ENCODE measurements around the gene KRTAP16-1. TPM values are rescaled to one million over a fixed set of nuclear protein-coding genes. Genes with fewer than 3 reads are reported as not detected.

Gene KRTAP16-1
- total RNA-seq, 1 experiment from 2014 or later, result not detected

DNA sequence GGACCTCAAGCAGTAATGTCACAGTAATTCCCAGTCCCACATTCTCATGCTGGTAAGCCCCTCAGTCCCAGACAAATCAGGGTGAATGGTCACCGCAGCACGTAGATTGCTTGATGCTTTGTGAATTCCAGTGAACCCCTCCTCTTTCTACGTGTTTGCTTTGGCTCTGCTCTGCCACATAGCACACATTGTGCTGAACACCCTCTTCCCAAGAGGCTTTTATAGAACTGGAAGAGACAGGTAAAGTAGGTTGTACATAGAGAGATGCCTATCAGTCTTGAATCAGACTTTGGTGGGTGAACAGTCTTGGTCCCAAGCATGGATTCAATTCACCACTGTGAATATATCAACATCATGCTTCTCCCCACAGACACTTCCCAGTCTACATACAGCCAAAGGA, 44.5 kb downstream of the KRTAP16-1 start:
- in situ Hi-C loops (cut with HindIII; ENCODE audit: low sequenced_read_pairs), result no loop called here

GRCh38 chr17:41263212-41263611, 45.9 kb downstream of the KRTAP16-1 start:
- in situ Hi-C loops (cut with HindIII; ENCODE audit: low sequenced_read_pairs), result no loop called here

More for the DNA sequence above, 44.5 kb downstream of the KRTAP16-1 start:
- DNase-seq (ENCODE audit: low spot score), result no peak

GRCh38 chr17:41258406-41258805, 50.7 kb downstream of the KRTAP16-1 start:
- DNase-seq (ENCODE audit: low spot score), result no peak
- in situ Hi-C loops (cut with HindIII; ENCODE audit: low sequenced_read_pairs), result no loop called here

More at GRCh38 chr17:41263212-41263611, 45.9 kb downstream of the KRTAP16-1 start:
- DNase-seq (ENCODE audit: low spot score), result no peak

Other genes starting within 250 kb of the KRTAP16-1 start
- not detected in 2 replicates for gene KRTAP2-3, start 249.2 kb downstream of the KRTAP16-1 start, total RNA-seq (2014; rRNA removed; shearing (Covaris generic))
- gene KRTAP2-4, start 243.4 kb downstream of the KRTAP16-1 start, total RNA-seq (2014; rRNA removed; shearing (Covaris generic)), result not detected in 2 replicates
- gene KRTAP4-7, start 225.2 kb downstream of the KRTAP16-1 start, total RNA-seq (2014; rRNA removed; shearing (Covaris generic)), result not detected in 2 replicates
- not detected in 2 replicates for gene KRTAP4-8, start 211.2 kb downstream of the KRTAP16-1 start, total RNA-seq (2014; rRNA removed; shearing (Covaris generic))
- not detected in 2 replicates for gene KRTAP4-16, start 207.1 kb downstream of the KRTAP16-1 start, total RNA-seq (2014; rRNA removed; shearing (Covaris generic))
- gene KRTAP4-9, start 203.9 kb downstream of the KRTAP16-1 start, total RNA-seq (2014; rRNA removed; shearing (Covaris generic)), result not detected in 2 replicates
- not detected in 2 replicates for gene KRTAP4-11, start 190.9 kb downstream of the KRTAP16-1 start, total RNA-seq (2014; rRNA removed; shearing (Covaris generic))
- not detected in 2 replicates for gene KRTAP4-12, start 185.1 kb downstream of the KRTAP16-1 start, total RNA-seq (2014; rRNA removed; shearing (Covaris generic))
- gene KRTAP4-6, start 168.8 kb downstream of the KRTAP16-1 start, total RNA-seq (2014; rRNA removed; shearing (Covaris generic)), result not detected in 2 replicates
- not detected in 2 replicates for gene KRTAP4-5, start 159.5 kb downstream of the KRTAP16-1 start, total RNA-seq (2014; rRNA removed; shearing (Covaris generic))
- gene KRTAP4-4, start 148.6 kb downstream of the KRTAP16-1 start, total RNA-seq (2014; rRNA removed; shearing (Covaris generic)), result not detected in 2 replicates
- not detected in 2 replicates for gene KRTAP4-3, start 141.1 kb downstream of the KRTAP16-1 start, total RNA-seq (2014; rRNA removed; shearing (Covaris generic))
- gene KRTAP4-2, start 131.1 kb downstream of the KRTAP16-1 start, total RNA-seq (2014; rRNA removed; shearing (Covaris generic)), result not detected in 2 replicates
- not detected in 2 replicates for gene KRTAP4-1, start 124.4 kb downstream of the KRTAP16-1 start, total RNA-seq (2014; rRNA removed; shearing (Covaris generic))
- gene KRTAP9-1, start 119.4 kb downstream of the KRTAP16-1 start, total RNA-seq (2014; rRNA removed; shearing (Covaris generic)), result not detected in 2 replicates
- gene KRTAP9-2, start 82.7 kb downstream of the KRTAP16-1 start, total RNA-seq (2014; rRNA removed; shearing (Covaris generic)), result not detected in 2 replicates
- not detected in 2 replicates for gene KRTAP9-3, start 76.9 kb downstream of the KRTAP16-1 start, total RNA-seq (2014; rRNA removed; shearing (Covaris generic))
- not detected in 2 replicates for gene KRTAP9-8, start 71.3 kb downstream of the KRTAP16-1 start, total RNA-seq (2014; rRNA removed; shearing (Covaris generic))
- gene KRTAP9-4, start 59.6 kb downstream of the KRTAP16-1 start, total RNA-seq (2014; rRNA removed; shearing (Covaris generic)), result not detected in 2 replicates
- gene KRTAP9-9, start 53.9 kb downstream of the KRTAP16-1 start, total RNA-seq (2014; rRNA removed; shearing (Covaris generic)), result not detected in 2 replicates
- not detected in 2 replicates for gene KRTAP9-6, start 43.9 kb downstream of the KRTAP16-1 start, total RNA-seq (2014; rRNA removed; shearing (Covaris generic))
- gene KRTAP9-7, start 33.6 kb downstream of the KRTAP16-1 start, total RNA-seq (2014; rRNA removed; shearing (Covaris generic)), result not detected in 2 replicates
- gene KRTAP29-1, start 6.5 kb downstream of the KRTAP16-1 start, total RNA-seq (2014; rRNA removed; shearing (Covaris generic)), result not detected in 2 replicates
- not detected in 2 replicates for gene KRTAP17-1, start 6.4 kb upstream of the KRTAP16-1 start, total RNA-seq (2014; rRNA removed; shearing (Covaris generic))
- gene KRT33A, start 41.5 kb upstream of the KRTAP16-1 start, total RNA-seq (2014; rRNA removed; shearing (Covaris generic)), result not detected in 2 replicates
- not detected in 2 replicates for gene KRT33B, start 60.5 kb upstream of the KRTAP16-1 start, total RNA-seq (2014; rRNA removed; shearing (Covaris generic))
- not detected in 2 replicates for gene KRT34, start 73.0 kb upstream of the KRTAP16-1 start, total RNA-seq (2014; rRNA removed; shearing (Covaris generic))
- not detected in 2 replicates for gene KRT31, start 88.3 kb upstream of the KRTAP16-1 start, total RNA-seq (2014; rRNA removed; shearing (Covaris generic))
- not detected in 2 replicates for gene KRT37, start 115.3 kb upstream of the KRTAP16-1 start, total RNA-seq (2014; rRNA removed; shearing (Covaris generic))
- not detected in 2 replicates for gene KRT38, start 131.7 kb upstream of the KRTAP16-1 start, total RNA-seq (2014; rRNA removed; shearing (Covaris generic))
- not detected in 2 replicates for gene KRT32, start 158.1 kb upstream of the KRTAP16-1 start, total RNA-seq (2014; rRNA removed; shearing (Covaris generic))
- gene KRT35, start 171.8 kb upstream of the KRTAP16-1 start, total RNA-seq (2014; rRNA removed; shearing (Covaris generic)), result not detected in 2 replicates
- not detected in 2 replicates for gene KRT36, start 180.6 kb upstream of the KRTAP16-1 start, total RNA-seq (2014; rRNA removed; shearing (Covaris generic))
- not detected in 2 replicates for gene KRT13, start 196.3 kb upstream of the KRTAP16-1 start, total RNA-seq (2014; rRNA removed; shearing (Covaris generic))
- not detected in 2 replicates for gene KRT15, start 209.6 kb upstream of the KRTAP16-1 start, total RNA-seq (2014; rRNA removed; shearing (Covaris generic))
- 7.8 TPM in 1 of 2 replicates, not detected in the other for gene KRT19, start 219.0 kb upstream of the KRTAP16-1 start, total RNA-seq (2014; rRNA removed; shearing (Covaris generic))